ENCODE results near the gene RBMS1.

Gene RBMS1

DNA sequence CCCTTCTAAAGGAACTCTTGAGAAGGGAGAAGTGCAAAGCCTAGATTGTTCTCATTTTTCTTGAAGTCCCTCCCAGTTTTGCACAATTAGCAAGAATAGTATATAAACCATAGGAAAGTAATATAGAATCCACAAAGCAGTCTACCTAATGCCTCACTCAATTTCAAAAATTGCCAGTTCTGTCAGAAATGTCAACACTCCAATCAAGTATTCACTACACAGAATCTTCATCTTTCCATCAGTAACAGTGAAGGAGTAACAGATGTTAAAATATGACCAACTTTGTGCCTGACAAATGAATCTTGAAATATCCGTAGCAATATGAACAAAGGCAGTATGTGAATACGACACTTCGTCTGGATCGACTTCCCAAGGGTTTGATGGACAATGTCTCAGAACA is 56.3 kb downstream of the RBMS1 start:
- no peaks in the 10 kb centered on the region for H3K27me3 Mint-ChIP-seq

DNA sequence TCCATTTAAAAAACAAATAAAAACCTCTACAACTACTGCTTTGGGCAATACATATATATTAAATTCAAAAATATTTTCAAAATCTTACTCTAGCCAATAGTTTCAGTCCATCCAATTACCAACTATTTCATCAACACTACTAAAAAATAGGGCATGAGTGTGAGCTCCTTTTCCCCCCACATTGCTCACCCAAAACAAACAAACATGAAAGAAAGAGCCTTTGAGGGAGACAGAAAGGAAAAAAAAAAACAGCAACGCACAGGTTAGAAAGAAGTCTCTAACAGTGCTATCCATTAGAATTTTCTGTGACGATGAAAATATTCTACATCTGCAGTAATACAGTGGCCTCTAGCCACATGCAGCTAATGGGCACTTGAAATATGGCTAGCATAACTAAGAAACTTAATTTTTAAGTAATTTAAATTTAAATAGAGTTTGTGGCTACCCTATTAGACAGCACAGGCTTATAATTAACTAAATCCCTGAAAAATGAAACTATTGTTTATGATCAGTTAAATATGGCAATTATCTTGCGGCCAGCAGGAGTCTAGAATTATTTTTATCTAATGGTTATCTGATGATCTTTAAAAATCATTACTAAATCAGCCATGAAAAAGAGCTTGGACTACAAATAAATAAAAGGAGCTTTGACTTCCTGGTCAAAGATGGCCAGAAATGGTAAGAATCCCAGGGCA is 59.2 kb downstream of the RBMS1 start:
- Mint-ChIP-seq H3K27ac (ENCODE audit: low read depth) (no peak overlapping the region), H3K4me3 (no peak overlapping the region), H3K27me3 (no peaks in the 10 kb centered on the region), H3K36me3 (ENCODE audit: insufficient read depth) (peaks cover 2% of the 10 kb centered on the region), H3K4me1 (peaks cover 5% of the 10 kb centered on the region), H3K9me3 (no peaks in the 10 kb centered on the region)
- DNase-seq (ENCODE audit: low spot score in 2 of 2) (no peak), ATAC-seq (replicated peaks; ENCODE audit: extremely low read depth, poor library complexity, severe bottlenecking) (no peak)

More for the DNA sequence above, 56.3 kb downstream of the RBMS1 start:
- no peak for DNase-seq (ENCODE audit: low spot score in 2 of 2)
- ATAC-seq (replicated peaks; ENCODE audit: extremely low read depth, poor library complexity, severe bottlenecking), result no peak
- H3K9me3 Mint-ChIP-seq, result no peaks in the 10 kb centered on the region
- H3K36me3 Mint-ChIP-seq (ENCODE audit: insufficient read depth), result no peaks in the 10 kb centered on the region
- no peaks in the 10 kb centered on the region for H3K4me1 Mint-ChIP-seq
- H3K27ac Mint-ChIP-seq (ENCODE audit: low read depth), result no peak overlapping the region
- no peak overlapping the region for H3K4me3 Mint-ChIP-seq

DNA sequence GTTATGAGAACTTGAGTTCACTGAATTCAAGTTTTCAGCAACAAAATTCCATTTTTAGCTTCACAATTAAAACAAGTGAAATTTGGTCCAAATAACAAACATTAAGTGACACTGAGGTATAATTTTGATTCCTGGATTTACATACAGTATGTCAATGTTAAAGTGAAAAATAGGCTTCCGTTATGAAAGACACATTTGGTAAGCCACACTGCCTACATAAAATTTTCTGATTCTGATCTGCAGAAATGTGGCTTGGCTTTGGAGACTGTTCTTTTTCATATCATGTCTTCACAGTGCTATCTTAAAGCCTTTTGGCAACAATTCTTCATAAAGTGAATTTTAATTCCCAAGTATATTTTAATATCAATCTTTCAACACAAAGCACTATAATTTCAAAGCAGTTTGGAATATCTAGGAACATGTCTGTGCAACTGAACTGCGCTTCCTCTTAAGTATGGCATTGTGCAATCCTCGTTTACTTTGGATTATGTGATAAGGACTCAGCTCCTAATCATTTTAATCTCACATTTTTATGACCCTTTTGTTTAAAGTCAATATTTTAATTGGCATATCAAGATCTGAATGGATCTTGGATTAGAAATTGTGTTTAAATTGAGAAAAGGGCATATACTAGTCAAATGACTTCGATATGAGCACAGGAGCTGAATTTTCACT is 60.0 kb downstream of the RBMS1 start:
- H3K9me3 Mint-ChIP-seq, result no peaks in the 10 kb centered on the region
- ATAC-seq (replicated peaks; ENCODE audit: extremely low read depth, poor library complexity, severe bottlenecking) (no peak), DNase-seq (ENCODE audit: low spot score in 2 of 2) (no peak)
- no peak overlapping the region for H3K27ac Mint-ChIP-seq (ENCODE audit: low read depth)
- peaks cover 10% of the 10 kb centered on the region for H3K4me1 Mint-ChIP-seq
- H3K4me3 Mint-ChIP-seq, result no peak overlapping the region
- H3K36me3 Mint-ChIP-seq (ENCODE audit: insufficient read depth), result peaks cover 2% of the 10 kb centered on the region
- no peaks in the 10 kb centered on the region for H3K27me3 Mint-ChIP-seq

DNA sequence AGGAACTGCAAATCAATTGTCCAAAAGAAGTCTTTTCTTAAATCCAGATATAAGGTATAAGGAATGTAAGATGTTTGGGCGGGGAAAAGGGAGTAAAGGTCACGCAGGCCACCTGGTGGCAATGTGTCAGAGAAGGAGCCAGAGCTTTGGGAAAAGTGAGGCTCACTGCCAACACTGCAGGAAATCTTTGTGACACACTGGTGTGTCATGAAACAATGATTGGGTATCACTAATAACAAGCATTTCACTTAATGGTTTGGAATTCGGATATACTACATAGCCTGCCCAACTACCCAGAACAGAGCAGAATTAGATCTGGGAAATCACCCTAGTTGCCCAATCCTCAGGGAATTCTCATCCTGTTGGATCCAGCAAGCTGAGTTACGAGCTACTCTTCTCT is 61.0 kb downstream of the RBMS1 start:
- Mint-ChIP-seq H3K4me1 (peaks cover 19% of the 10 kb centered on the region), H3K36me3 (ENCODE audit: insufficient read depth) (peaks cover 2% of the 10 kb centered on the region), H3K27me3 (no peaks in the 10 kb centered on the region), H3K9me3 (no peaks in the 10 kb centered on the region), H3K4me3 (no peak overlapping the region), H3K27ac (ENCODE audit: low read depth) (no peak overlapping the region)
- ATAC-seq (replicated peaks; ENCODE audit: extremely low read depth, poor library complexity, severe bottlenecking) (no peak), DNase-seq (ENCODE audit: low spot score in 2 of 2) (no peak)

DNA sequence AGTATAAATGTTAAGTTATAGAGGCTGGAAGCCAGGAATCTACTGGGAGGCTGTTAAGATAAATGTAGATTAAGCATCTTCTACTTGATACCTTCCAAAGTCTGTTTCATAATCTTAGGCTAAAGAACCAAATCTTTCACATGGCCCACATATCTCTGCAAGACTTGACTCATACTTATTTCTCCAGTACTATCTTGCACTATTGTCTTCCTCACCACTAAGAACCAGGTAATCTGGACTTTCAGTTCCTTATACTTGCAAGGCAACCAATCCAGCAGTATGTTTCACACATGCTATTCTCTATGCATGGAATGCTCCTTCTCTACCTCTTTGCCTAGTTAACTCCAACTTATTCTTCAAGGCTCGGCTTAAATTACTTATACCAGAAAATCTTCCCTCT is 62.2 kb downstream of the RBMS1 start:
- H3K4me3 Mint-ChIP-seq, result no peak overlapping the region
- H3K27me3 Mint-ChIP-seq, result no peaks in the 10 kb centered on the region
- ATAC-seq (replicated peaks; ENCODE audit: extremely low read depth, poor library complexity, severe bottlenecking), result no peak
- H3K36me3 Mint-ChIP-seq (ENCODE audit: insufficient read depth), result peaks cover 2% of the 10 kb centered on the region
- no peak for DNase-seq (ENCODE audit: low spot score in 2 of 2)
- peaks cover 24% of the 10 kb centered on the region for H3K4me1 Mint-ChIP-seq
- H3K27ac Mint-ChIP-seq (ENCODE audit: low read depth), result no peak overlapping the region
- H3K9me3 Mint-ChIP-seq, result no peaks in the 10 kb centered on the region

DNA sequence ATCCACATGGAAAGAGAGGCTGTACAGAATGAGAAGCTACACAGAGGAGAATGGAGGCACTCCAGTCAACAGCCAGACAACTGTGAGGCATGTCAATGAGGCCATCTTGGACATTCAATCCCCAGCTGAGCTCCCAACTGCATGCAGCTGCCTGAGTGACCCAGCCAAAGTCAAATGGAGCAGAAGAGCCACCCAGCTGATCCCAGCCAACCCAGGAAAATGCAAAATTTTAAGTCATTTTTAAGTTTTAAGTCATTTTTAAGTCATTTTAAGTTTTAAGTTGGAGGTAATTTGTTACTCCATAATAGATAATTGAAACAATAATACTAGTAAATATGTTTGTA is 63.6 kb downstream of the RBMS1 start:
- Mint-ChIP-seq H3K4me1 (peaks cover 38% of the 10 kb centered on the region), H3K36me3 (ENCODE audit: insufficient read depth) (peaks cover 2% of the 10 kb centered on the region), H3K27me3 (no peaks in the 10 kb centered on the region), H3K9me3 (no peaks in the 10 kb centered on the region), H3K4me3 (no peak overlapping the region), H3K27ac (ENCODE audit: low read depth) (peak overlapping the region; percentile 62)
- ATAC-seq (replicated peaks; ENCODE audit: extremely low read depth, poor library complexity, severe bottlenecking) (no peak), DNase-seq (ENCODE audit: low spot score in 2 of 2) (no peak)

DNA sequence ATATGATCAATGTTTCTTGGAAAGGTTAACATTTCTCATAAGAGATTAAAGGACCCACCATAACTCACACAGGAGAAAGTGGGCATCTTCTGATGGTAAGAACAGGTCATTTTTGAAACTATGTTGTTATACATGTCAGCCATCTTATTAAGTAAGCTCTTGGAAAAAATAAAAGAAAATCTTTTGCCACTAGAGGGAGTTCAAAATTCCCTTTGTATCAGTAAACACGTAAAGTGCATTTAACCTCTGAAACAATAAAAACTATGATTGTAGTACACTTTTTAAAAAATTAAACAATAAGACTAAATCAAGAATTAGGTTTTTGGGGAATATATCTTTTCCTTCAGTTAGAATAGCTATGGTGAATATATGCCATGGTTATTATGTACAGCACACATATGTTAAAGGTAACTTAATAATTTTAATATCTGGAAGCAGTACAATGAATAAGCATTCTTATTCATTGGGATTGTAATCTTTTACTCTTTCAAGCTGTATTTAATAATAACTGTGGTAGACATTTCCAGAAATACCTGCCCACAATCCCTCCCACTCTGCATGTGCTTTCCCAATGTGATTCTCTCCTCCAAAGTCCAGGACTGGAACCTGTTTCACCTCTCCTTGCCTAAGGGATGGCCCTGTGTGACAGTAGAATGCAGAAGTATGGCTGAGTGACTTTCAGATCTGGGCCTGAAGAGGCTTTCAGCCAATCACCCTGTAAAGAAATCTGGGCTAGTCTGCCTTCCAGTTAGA is 64.2 kb downstream of the RBMS1 start:
- DNase-seq (ENCODE audit: low spot score in 2 of 2) (no peak), ATAC-seq (replicated peaks; ENCODE audit: extremely low read depth, poor library complexity, severe bottlenecking) (peak; percentile 40)
- no peak overlapping the region for H3K4me3 Mint-ChIP-seq
- H3K27me3 Mint-ChIP-seq, result no peaks in the 10 kb centered on the region
- H3K9me3 Mint-ChIP-seq, result no peaks in the 10 kb centered on the region
- H3K36me3 Mint-ChIP-seq (ENCODE audit: insufficient read depth), result peaks cover 2% of the 10 kb centered on the region
- peak overlapping the region; percentile 62 for H3K27ac Mint-ChIP-seq (ENCODE audit: low read depth)
- H3K4me1 Mint-ChIP-seq, result peaks cover 38% of the 10 kb centered on the region

DNA sequence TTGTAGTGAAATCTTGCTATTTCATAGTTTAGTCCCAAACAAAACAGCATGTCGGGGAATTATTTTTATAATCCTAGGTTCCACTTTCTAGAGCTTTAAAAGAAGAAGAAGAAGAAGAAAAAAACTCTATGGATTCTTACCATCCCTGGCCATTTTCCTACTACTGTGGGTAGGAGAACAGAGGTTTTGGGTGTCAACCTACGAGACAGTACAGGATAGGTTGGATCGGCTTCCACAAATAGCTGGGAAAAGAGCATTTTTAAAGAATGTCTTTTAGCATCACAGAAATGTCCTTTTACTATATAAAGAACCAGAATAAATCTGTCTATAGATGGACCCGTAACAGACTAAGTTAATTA is 65.2 kb downstream of the RBMS1 start:
- DNase-seq (ENCODE audit: low spot score in 2 of 2) (no peak), ATAC-seq (replicated peaks; ENCODE audit: extremely low read depth, poor library complexity, severe bottlenecking) (no peak)
- no peaks in the 10 kb centered on the region for H3K9me3 Mint-ChIP-seq
- peaks cover 42% of the 10 kb centered on the region for H3K4me1 Mint-ChIP-seq
- peak overlapping the region; percentile 64 for H3K4me3 Mint-ChIP-seq
- H3K27ac Mint-ChIP-seq (ENCODE audit: low read depth), result peak overlapping the region; percentile 82
- H3K36me3 Mint-ChIP-seq (ENCODE audit: insufficient read depth), result peaks cover 2% of the 10 kb centered on the region
- H3K27me3 Mint-ChIP-seq, result no peaks in the 10 kb centered on the region

DNA sequence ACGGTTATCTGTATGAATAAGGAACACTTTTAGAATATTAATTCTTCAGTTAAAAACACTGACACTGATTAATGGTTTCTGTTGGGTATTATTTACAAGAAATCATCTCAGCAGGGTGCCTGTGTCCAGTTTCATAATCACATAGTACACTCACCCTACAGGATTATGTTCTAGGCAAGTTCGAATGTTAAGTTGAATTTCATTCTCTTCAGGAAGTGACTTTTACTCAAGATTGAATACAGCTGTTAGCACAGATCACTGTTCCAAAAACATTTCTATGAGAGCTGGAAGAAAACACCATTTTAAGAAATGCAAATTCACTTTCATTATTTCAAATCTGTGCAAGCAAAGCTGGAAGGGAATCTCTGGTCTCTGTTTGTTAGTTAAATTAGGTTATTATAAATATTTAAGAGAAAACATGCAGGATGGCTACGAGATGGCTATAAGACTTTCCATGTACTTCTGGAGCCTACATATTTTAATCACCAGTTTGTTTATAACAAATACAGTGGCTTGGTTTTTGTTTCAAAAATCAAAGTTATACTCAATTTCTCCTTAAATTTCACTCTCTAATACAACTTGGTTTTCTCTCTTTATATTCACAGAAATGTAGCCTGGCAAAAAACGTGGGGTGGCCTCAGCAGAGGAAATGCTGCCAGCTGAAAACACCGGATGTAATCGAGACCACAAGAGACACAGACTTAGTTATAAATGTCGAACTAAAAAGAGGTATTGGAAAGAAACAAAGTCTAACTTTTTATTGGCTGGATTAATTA is 65.8 kb downstream of the RBMS1 start:
- H3K4me1 Mint-ChIP-seq, result peaks cover 48% of the 10 kb centered on the region
- peak overlapping the region; percentile 82 for H3K27ac Mint-ChIP-seq (ENCODE audit: low read depth)
- DNase-seq (ENCODE audit: low spot score in 2 of 2) (peak in 1 of 2 donors; percentile 37), ATAC-seq (replicated peaks; ENCODE audit: extremely low read depth, poor library complexity, severe bottlenecking) (peak; percentile 91)
- H3K9me3 Mint-ChIP-seq, result no peaks in the 10 kb centered on the region
- peaks cover 2% of the 10 kb centered on the region for H3K36me3 Mint-ChIP-seq (ENCODE audit: insufficient read depth)
- peak overlapping the region; percentile 64 for H3K4me3 Mint-ChIP-seq
- no peaks in the 10 kb centered on the region for H3K27me3 Mint-ChIP-seq

DNA sequence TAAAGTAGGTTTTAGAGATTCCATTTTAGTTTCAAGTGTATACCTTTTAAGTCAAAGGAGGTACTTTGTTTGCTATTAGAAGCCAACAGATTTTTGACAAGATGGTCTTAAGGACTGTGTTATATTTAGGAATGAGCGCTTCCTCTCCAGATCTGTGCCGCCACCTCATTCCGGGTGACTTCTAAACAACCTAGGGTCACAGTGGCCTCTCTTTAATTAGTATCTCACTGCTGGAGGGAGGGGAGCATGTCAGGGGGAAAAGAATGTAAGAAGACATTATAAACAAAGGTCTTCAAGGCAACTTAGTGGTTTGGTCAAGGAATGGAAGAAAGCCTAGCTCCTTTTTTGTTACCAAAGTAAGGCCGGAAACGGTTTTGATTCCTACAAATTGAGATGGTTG is 67.0 kb downstream of the RBMS1 start:
- H3K4me1 Mint-ChIP-seq, result peaks cover 60% of the 10 kb centered on the region
- DNase-seq (ENCODE audit: low spot score in 2 of 2) (no peak), ATAC-seq (replicated peaks; ENCODE audit: extremely low read depth, poor library complexity, severe bottlenecking) (no peak)
- peaks cover 2% of the 10 kb centered on the region for H3K36me3 Mint-ChIP-seq (ENCODE audit: insufficient read depth)
- peak overlapping the region; percentile 23 for H3K27ac Mint-ChIP-seq (ENCODE audit: low read depth)
- no peaks in the 10 kb centered on the region for H3K27me3 Mint-ChIP-seq
- H3K9me3 Mint-ChIP-seq, result no peaks in the 10 kb centered on the region
- H3K4me3 Mint-ChIP-seq, result no peak overlapping the region

DNA sequence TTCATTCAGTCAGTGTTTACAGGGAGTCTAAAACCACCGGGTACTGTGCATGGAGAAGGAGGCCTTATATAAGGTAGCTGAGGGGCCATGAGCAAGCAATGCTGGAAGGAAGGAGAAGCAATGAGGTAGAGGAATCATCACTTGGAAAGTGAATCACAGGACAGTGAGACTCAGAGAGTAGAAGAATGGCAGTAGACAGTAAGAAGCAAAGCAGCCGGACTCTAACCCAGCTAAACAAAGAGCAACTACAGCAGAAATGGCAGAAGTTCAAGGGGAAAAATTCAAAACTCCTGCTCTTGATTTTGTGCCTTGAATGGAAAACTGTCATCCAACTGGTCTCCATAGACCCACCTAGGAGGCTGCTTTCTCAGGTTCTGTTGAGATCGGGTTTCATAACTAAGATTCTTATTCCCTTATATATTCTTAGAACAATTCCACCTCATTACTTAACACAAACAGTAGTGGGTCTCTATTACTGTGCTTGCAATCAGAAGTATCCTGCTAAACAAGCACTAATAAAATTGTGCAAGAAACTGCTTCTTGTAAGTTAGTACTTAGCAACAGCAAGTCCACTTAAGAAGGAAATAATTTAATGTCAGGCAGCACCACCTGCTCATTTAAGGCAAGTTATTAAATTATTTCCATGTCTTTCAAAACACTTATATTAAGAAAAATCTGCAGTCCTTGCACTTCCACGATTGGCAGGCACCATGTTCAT is 68.0 kb downstream of the RBMS1 start:
- Mint-ChIP-seq H3K27ac (ENCODE audit: low read depth) (peak overlapping the region; percentile 97), H3K4me1 (peaks cover 70% of the 10 kb centered on the region), H3K4me3 (no peak overlapping the region), H3K36me3 (ENCODE audit: insufficient read depth) (peaks cover 2% of the 10 kb centered on the region), H3K27me3 (no peaks in the 10 kb centered on the region), H3K9me3 (no peaks in the 10 kb centered on the region)
- DNase-seq (ENCODE audit: low spot score in 2 of 2) (no peak), ATAC-seq (replicated peaks; ENCODE audit: extremely low read depth, poor library complexity, severe bottlenecking) (no peak)

DNA sequence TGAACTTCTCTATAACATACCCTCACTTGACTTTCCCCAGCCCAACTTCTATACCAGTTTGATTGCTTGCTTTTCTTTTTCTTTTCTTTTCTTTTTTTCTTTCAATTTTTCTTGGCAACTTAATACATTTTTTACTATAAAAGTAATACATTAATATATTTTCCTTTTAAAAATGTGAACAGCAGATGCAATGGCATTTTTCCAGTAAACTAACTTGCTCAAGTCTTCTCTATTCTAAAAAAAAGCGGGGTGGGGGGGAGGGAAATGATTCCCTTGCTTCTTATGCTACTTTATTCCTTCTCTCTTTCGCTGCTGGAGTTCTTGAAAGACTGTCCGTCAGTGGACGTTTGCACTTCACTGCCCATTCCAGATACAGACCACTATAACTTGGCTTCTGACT is 70.5 kb downstream of the RBMS1 start:
- Mint-ChIP-seq H3K4me3 (no peak overlapping the region), H3K27ac (ENCODE audit: low read depth) (no peak overlapping the region), H3K4me1 (peaks cover 64% of the 10 kb centered on the region), H3K36me3 (ENCODE audit: insufficient read depth) (no peaks in the 10 kb centered on the region), H3K9me3 (no peaks in the 10 kb centered on the region), H3K27me3 (no peaks in the 10 kb centered on the region)
- DNase-seq (ENCODE audit: low spot score in 2 of 2) (no peak), ATAC-seq (replicated peaks; ENCODE audit: extremely low read depth, poor library complexity, severe bottlenecking) (no peak)

Data from central memory CD8-positive, alpha-beta T cell (primary cell).